Activated B cell treated with CpG ODN at 0.5 μM for 24 hours (primary cell): Measurements from ENCODE around the gene DBN1. TPM values are rescaled to one million over a fixed set of nuclear protein-coding genes. Genes with fewer than 3 reads are reported as not detected.

ENCODE experiments used
- ATAC-seq: fragments of 200-7000 bp; cut with Tn5 transposase; one replicate; pipeline ENCODE4 v1.10.0; 2021; ENCODE audit warnings: low read depth, mild to moderate bottlenecking, moderate library complexity
- CTCF ChIA-PET: fragments of 350-600 bp; sonication (Branson Sonifier 250); formaldehyde crosslinking; loops from one replicate; lab custom pipeline; 2021; ENCODE audit warnings: antibody characterized with exemption; lab: Charles Lee
- POLR2A ChIA-PET: fragments of 350-600 bp; sonication (Branson Sonifier 250); formaldehyde crosslinking; loops from one replicate; lab custom pipeline; 2021; ENCODE audit warnings: antibody characterized with exemption; lab: Charles Lee
- DNase-seq: peaks from one replicate; pipeline ENCODE4 v3.0.0; 2022
- H3K27ac Mint-ChIP-seq: one replicate; pipeline ENCODE4 v1.8.0; 2020; ENCODE audit warnings: mixed read lengths
- H3K27me3 Mint-ChIP-seq: one replicate; pipeline ENCODE4 v1.8.0; 2021; ENCODE audit warnings: mixed read lengths
- H3K36me3 Mint-ChIP-seq: one replicate; pipeline ENCODE4 v1.8.0; 2021; ENCODE audit warnings: low read depth, mixed read lengths
- H3K4me1 Mint-ChIP-seq: one replicate; pipeline ENCODE4 v1.8.0; 2021; ENCODE audit warnings: mixed read lengths
- H3K4me3 Mint-ChIP-seq: one replicate; pipeline ENCODE4 v1.8.0; 2020; ENCODE audit warnings: mild to moderate bottlenecking, mixed read lengths
- H3K9me3 Mint-ChIP-seq: one replicate; pipeline ENCODE4 v1.8.0; 2020; ENCODE audit warnings: mixed read lengths
- CTCF ChIP-seq: fragments of 200-600 bp; IDR thresholded peaks from one replicate; pipeline ENCODE4 v1.8.0; 2022; ENCODE audit warnings: antibody characterized with exemption, mild to moderate bottlenecking
- intact Hi-C: fragments of 100-400 bp; cut with micrococcal nuclease; formaldehyde crosslinking; loops from one replicate; pipeline ENCODE4 v1.15.1; 2024
- total RNA-seq: library from RNA; stranded (reverse); gene quantifications from 2 replicates; pipeline ENCODE4 v1.2.3, GENCODE V29; 2022

DBN1 gene
- total RNA-seq, 1 donor from 2014 or later: 3.9 TPM

DNA sequence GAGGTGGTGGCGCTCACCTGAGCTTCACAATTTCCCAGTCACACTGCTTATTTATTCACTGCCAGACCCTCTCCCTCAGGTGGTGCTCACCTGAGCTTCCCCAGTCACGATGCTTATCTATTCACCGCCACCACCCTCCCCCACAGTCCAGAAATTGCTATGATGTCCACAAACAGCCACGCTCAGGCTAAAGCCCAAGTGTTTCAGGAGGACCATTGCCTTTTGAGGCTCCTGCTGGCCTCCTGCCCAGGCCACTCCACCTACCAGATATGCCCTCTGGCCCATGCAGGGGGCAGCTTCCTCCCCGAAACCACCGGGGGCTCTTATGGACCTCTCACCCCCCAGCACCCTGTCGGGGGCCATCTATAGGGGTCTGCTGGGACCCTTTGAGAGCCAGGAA is 19.4 kb upstream of the DBN1 start:
- ATAC-seq (no peak), DNase-seq (no peak)
- intact Hi-C loops: no loop called here
- Mint-ChIP-seq H3K4me1 (peaks cover 43% of the 10 kb centered on the region), H3K27ac (no peak overlapping the region), H3K4me3 (no peak overlapping the region), H3K9me3 (no peaks in the 10 kb centered on the region), H3K36me3 (peaks cover 6% of the 10 kb centered on the region), H3K27me3 (peaks cover 1% of the 10 kb centered on the region)
- TF ChIP-seq CTCF: no peak
- ChIA-PET POLR2A (interaction anchor here (0.6 to 7.7 kb wide), 3 partner anchors 14 to 35 kb away, joined by 3 to 96 read pairs (median 7); partner anchors contain the start of gene DOK3), CTCF (interaction anchor here (1.1 kb wide), 1 partner anchor 9 kb away, joined by 4 read pairs; no protein-coding TSS in a partner anchor)

DNA sequence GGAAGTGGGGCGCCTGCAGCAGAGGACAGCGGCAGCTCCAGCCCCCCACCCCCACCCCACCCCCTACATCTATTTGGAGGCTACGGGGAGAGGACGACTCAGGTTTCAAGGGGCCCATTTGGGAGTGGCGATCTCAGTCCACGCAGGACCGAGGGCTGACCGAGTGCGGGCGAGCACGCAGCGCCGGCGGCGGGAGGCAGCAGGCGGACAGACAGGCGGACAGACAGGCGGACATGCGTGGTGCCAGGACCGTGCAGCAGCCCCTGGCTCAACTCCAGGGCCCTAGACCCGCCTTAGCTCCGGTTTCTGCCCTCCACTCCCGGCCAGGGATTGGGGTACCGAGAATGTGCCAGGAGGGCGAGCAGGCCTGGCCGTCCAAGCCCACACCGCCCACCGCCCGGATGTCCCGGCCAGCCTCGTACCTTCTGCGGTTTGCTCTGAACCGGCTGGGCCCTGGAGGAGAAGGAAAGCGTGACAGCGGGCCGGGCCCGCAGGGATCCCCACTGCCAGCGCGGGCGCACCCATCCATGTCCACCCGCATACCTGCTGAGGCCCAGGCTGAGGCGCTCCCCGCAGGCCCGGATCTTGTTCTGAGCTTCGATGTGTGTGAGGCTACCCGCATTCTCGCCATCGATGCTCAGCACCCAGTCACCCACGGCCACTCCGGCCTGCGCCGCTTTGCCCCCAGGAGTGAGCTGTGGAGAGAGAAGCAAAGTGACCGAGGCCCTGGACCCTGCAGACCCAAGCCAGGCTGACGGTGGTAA is 18.7 kb upstream of the DBN1 start:
- no peaks in the 10 kb centered on the region for H3K9me3 Mint-ChIP-seq
- TF ChIP-seq CTCF: no peak
- CTCF ChIA-PET: interaction anchor here (1.1 kb wide), 1 partner anchor 10 kb away, joined by 4 read pairs; no protein-coding TSS in a partner anchor
- no peak overlapping the region for H3K27ac Mint-ChIP-seq
- DNase-seq (no peak), ATAC-seq (no peak)
- no peak overlapping the region for H3K4me3 Mint-ChIP-seq
- peaks cover 9% of the 10 kb centered on the region for H3K36me3 Mint-ChIP-seq
- intact Hi-C loops: no loop called here
- POLR2A ChIA-PET: interaction anchor here (0.6 to 7.7 kb wide), 2 partner anchors 13 to 17 kb away, joined by 3 to 96 read pairs; partner anchors contain the start of gene DOK3
- H3K27me3 Mint-ChIP-seq: no peaks in the 10 kb centered on the region
- peaks cover 41% of the 10 kb centered on the region for H3K4me1 Mint-ChIP-seq

DNA sequence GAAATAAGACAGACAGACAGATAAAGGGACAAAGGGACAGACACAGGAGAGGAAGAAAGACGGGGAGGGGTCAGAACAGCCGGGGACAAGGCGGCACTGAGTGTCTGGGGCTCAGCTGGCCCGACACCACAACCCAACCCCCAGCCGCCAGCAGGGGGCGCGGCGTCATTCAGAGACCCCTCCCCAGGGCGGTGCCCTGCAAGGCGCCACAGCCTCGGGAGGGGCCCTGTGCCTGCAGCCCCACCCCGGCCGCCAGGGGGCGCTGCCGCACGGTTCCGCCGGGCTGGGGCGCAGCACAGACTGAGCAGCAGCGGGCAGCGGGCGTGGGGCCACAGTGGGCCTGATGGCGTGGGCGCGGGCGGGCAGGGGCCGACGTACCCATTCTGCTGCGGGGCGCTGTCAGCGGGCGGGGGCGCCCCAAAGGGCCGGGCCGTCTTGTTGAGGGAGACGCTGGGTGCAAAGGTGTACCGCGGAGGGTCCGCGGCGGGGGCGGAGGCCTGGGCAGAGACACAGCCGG is 18.1 kb upstream of the DBN1 start:
- H3K27ac Mint-ChIP-seq: no peak overlapping the region
- ATAC-seq: no peak
- intact Hi-C loops: no loop called here
- ChIA-PET POLR2A (no interaction called here), CTCF (interaction anchor here (1.1 kb wide), 1 partner anchor 10 kb away, joined by 4 read pairs; no protein-coding TSS in a partner anchor)
- no peak for DNase-seq
- no peak for TF ChIP-seq CTCF
- no peak overlapping the region for H3K4me3 Mint-ChIP-seq
- H3K4me1 Mint-ChIP-seq: peaks cover 40% of the 10 kb centered on the region
- H3K36me3 Mint-ChIP-seq: peaks cover 10% of the 10 kb centered on the region
- no peaks in the 10 kb centered on the region for H3K27me3 Mint-ChIP-seq
- H3K9me3 Mint-ChIP-seq: no peaks in the 10 kb centered on the region

DNA sequence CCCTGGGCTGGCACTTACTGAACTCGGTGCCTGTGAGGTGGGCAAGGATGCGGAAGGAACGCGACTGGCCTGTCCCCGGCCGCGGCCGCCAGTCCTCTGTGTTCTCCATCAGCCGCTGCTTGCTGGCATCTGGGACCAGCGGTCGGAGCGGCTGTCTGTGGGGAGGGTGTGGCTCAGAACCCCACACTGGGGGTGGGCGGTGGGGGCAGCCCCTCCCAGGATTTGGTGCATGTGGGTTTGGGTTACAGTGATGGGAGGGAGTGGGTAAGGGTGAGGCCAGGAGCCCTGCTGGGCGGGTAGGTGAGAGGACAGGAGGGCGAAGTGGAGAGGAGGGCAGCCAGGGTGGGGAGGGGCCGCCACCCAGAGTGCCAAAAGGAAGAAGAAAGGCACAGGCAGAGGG is 17.6 kb upstream of the DBN1 start:
- DNase-seq (no peak), ATAC-seq (no peak)
- POLR2A ChIA-PET: no interaction called here
- Mint-ChIP-seq H3K27ac (no peak overlapping the region), H3K4me3 (no peak overlapping the region), H3K27me3 (no peaks in the 10 kb centered on the region), H3K9me3 (no peaks in the 10 kb centered on the region), H3K4me1 (peaks cover 35% of the 10 kb centered on the region), H3K36me3 (peaks cover 10% of the 10 kb centered on the region)
- CTCF ChIA-PET: no interaction called here
- intact Hi-C loops: no loop called here
- TF ChIP-seq CTCF: no peak

- intact Hi-C loops: no loop called here
- ATAC-seq (no peak), DNase-seq (no peak)
- Mint-ChIP-seq H3K4me3 (no peak overlapping the region), H3K27ac (no peak overlapping the region), H3K4me1 (peaks cover 30% of the 10 kb centered on the region), H3K27me3 (no peaks in the 10 kb centered on the region), H3K36me3 (peaks cover 11% of the 10 kb centered on the region), H3K9me3 (no peaks in the 10 kb centered on the region)
- no peak for TF ChIP-seq CTCF
- CTCF ChIA-PET: no interaction called here
- POLR2A ChIA-PET: interaction anchor here (0.6 kb wide), 1 partner anchor 97 kb away, joined by 4 read pairs; no protein-coding TSS in a partner anchor
Measured at GRCh38 chr5:177490311-177490991, 17.0 kb upstream of the DBN1 start.
